Esophagus muscularis mucosa (tissue), 4 donors: ENCODE measurements around the gene CCBE1.

Experiments used
- CTCF ChIP-seq, 3 experiments: fragments of 200-600 bp in 2 of 3; fragments of 450-650 bp in 1 of 3; sonication (generic) in 2 of 3; IDR thresholded peaks; one replicate each; pipeline ENCODE4 v1.5.1; 2017 to 2019; ENCODE audit warnings: antibody characterized with exemption in 3 of 3, mild to moderate bottlenecking in 2 of 3, moderate library complexity in 1 of 3
- EP300 ChIP-seq: sonication (generic); formaldehyde crosslinking; IDR thresholded peaks from one replicate; pipeline ENCODE4 v1.6.1; 2017; ENCODE audit warnings: antibody characterized with exemption
- POLR2A ChIP-seq: fragments of 450-650 bp; IDR thresholded peaks from one replicate; pipeline ENCODE4 v1.6.1; 2017; ENCODE audit warnings: antibody characterized with exemption, moderate library complexity, mild to moderate bottlenecking, low read depth
- POLR2AphosphoS5 ChIP-seq, 2 donors: sonication (generic); formaldehyde crosslinking; IDR thresholded peaks; one replicate each; pipeline ENCODE4 v1.6.1; 2017; ENCODE audit warnings: antibody characterized with exemption in 2 of 2

GRCh38 chr18:59437851-59438569 lies 259.2 kb downstream of the CCBE1 start:
- no peak for TF ChIP-seq POLR2A
- TF ChIP-seq POLR2AphosphoS5 (IDR thresholded peaks at IDR 0.05): no peak
- TF ChIP-seq CTCF (IDR thresholded peaks at IDR 0.05): no peak
- no peak for TF ChIP-seq EP300
